RPMI7951 (cell line): ENCODE measurements around the gene ACBD6. TPM values are rescaled to one million over a fixed set of nuclear protein-coding genes. Genes with fewer than 3 reads are reported as not detected.

Experiments
- DNase-seq: peaks from one replicate; pipeline ENCODE4 v3.0.0-alpha.2; 2012; ENCODE audit warnings: low read depth
- total RNA-seq: library from RNA; depleted of rRNA; stranded (reverse); fragments of >200 nt; shearing (Covaris generic); gene quantifications from 2 replicates; pipeline ENCODE4 v1.2.3, GENCODE V29; 2014

Gene ACBD6
- total RNA-seq, 1 experiment from 2014 or later = 48.1 TPM

DNA sequence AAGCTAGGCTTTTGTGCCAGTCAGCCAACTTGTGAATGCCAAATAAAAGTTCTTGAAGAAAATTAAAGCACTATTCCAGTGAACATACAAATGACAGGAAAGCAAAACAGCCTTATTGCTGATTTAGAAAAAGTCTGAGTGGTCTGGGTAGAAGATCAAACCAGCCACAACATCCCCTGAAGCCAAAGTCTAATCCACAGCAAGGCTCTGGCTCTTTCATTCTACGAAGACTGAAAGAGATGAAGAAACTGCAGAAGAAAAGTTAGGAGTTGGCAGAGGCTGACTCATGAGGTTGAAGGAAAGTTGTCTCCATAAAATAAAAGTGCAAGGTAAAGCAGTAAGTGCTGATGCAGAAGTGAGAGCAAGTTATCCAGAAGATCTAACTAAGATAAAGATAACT, 206.4 kb downstream of the ACBD6 start:
- DNase-seq = no peak

DNA sequence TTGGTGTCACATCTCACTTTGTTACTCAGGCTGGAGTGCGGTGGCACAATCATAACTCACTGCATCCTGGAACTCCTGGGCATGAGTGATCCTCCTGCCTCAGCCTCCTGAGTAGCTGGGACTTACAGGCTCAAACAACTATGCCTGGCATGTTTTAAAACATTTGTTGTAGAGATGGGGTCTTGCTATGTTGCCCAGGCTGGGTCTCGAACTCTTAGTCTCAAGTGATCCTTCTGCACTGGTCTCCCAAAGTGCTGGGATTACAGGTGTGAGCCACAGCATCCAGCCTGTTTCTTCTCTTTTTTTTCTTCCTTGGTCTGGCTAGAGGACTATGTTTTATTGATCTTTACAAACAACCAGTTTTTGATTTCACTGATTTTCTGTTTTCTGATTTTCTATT, 207.7 kb downstream of the ACBD6 start:
- no peak for DNase-seq

DNA sequence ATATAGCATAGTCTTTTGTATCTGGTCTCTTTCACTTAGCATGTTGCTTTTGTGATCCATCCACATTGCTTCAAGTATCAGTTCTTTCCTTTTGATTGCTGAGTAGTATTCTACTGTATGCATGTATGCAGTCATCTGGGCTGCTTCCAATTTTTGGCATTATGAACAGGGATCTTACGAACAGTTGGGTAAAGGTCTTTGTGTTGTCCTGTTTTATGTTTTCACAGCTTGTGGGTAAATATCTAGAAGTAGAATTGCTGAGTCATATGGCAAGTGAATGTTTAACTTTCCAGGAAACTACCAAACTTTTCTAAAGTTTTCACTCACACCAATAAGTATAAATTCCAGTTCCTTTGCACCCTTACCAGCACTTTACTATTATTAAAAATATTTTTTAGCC, 211.4 kb downstream of the ACBD6 start:
- DNase-seq = peak; percentile 6

DNA sequence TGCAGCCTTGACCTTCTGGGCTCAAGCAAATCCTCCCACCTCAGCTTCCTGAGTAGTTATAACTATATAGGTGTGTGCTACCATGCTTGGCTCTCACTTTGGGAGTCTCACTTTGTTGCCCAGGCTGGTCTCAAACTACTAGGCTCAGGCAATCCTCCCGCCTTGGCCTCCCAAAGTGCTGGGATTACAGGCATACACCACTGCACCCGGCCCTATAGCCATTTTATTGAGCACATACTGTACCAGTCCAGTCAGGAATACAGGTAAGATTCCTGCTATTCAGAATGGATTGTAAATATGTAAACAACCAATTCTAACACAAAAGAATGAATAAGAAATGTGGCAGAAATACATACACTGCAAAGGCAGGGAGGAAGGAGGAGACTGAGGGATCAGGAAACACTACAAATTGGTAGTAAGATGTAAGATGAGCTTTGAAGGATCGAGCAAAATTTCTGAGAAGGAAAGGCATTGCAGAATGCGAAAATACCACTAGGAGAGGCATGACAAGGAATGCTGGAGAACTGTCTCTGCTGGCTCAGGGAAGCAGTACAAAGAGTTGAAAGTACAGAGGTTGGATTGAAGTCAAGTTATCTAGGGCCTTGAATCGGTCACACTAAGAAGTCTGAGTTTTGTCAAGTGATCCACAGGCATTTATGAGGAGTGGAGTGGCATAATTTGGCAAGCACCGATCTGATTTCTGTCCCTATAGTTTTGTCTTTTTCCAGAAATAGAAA, 211.9 kb downstream of the ACBD6 start:
- DNase-seq = no peak

DNA sequence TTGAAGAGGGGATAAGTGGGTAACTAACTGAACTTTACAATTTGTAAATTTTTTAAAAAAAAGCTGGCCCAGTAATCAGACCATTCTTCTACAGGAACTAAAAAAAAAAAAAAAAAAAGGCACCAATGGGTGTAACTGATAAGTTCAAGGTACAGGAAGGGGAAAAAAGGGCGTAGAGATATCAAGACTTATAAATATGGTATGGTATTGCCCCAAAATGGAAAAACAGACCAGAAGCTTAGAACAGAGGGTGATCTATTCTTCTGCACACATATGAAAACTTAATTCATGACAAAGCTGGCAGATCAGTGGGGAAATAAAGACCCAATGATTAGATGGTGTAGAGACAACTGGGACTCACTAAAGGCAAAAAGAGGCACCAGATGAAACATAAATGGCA, 213.4 kb downstream of the ACBD6 start:
- DNase-seq = no peak

DNA sequence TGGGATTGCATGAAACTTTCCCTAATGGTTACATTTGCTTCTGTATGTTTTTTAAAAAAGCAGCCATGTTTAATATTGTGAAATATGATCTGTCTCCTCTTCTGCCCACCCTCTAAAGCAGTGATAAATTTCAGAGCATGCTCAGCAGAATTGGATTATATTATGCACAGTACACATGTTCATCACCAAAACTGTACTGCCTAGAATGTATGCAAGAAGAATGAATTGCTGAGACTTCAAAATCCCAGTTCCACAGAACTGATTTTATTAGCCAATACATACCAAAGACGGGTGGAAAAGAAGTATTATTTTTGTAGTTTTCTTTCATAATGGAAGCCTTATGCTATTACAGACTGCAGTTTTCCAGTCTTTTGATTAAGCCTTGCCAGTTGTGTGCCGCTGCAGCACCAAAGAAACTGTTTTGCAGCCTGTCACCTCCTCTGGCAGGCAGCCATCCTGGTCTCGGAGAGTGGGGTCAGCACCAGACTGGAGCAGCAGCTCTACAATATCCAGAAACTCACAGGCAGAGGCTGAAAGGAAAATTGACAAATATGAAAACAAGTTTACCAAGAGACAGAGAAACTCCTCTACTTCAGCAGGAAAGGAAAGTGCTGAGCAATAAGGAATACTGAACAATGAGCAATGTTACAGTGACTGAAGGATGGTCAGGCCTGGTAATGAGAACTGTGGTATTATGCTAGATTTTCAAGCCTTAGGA, 214.2 kb downstream of the ACBD6 start:
- DNase-seq = no peak

DNA sequence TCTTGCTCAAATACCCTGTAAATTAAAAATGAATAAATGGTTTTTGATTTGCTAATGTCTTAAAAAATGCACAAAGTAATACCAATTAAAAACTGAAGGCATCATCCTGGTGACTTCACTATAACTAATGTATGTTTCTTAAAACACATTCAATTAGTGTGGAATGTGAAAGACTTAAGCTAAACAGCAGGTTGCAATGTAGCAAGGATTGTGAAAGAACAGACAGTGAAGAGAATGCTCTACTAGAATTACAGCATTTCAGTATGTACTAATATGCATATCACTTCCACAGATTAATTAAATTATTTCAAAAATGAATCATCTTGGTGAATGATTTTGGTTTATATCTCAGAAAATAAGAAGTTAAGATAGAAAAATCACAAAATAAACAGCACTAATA, 216.0 kb downstream of the ACBD6 start:
- DNase-seq = no peak

DNA sequence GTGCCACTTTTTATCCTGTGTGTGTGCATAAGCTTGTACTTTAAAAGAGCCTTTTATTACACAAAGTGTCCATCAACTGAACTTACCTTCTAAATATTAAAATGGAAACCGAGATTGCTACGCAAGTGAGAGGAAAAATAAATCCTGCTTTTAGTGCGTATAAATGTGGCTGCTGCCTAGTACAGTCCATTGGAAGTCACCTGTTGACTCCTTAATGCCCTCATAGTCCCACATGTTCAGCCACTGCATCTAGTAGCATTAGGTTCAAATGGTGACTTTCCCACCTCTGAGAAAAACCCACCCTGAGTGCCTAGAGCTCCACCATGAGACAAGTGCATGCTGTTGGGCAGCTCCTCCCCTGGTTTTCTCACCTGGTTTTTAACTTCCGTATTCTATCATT, 219.3 kb downstream of the ACBD6 start:
- DNase-seq = no peak

DNA sequence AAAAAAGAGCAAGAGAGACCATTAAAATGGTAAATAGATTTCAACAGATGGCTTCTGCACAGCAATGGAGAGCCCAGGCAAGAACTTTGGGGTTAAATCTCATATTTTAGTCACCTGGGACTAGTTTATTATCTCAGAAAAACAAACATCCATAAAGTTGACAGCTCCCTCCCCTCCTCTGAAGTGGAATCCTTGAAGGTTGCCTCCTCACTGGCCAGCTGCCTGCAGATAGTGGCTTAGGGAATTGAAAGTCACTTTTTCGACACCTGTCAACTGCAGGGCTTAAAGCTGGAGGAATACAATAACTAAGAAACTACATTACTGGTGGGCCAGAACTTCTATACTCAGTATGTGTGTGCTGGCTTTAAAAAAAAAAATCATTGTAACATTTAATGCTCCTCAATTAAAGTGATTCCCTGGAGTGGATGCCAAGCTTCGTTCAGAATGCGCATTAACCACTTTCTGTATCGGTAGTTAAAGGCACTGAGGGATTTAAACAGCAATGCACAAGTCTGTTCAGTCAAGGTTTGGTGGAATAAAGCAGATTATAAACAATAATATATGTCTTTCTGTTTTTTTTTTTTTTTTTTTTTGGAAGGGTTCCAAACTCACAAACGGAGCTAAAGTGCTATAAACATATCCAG, 219.9 kb downstream of the ACBD6 start:
- no peak for DNase-seq

DNA sequence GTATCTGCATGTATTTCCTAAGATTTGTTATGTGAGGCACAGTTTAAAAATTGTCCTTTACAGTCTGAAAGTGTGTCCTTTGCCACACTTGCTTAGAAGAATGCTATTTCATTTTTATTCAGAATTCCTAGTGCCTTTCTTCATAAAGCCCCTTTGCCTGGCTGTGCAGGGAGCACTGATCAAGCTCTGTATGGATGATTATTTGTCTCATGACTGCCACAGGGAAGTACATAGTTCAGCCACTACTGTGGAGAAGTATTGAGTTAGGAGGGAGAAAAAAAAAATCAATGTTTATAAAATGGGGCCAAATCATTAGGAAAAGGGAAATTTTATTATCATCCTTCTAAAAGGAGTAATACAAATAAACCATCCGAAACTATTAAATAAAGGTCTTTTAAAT, 220.9 kb downstream of the ACBD6 start:
- DNase-seq = no peak

DNA sequence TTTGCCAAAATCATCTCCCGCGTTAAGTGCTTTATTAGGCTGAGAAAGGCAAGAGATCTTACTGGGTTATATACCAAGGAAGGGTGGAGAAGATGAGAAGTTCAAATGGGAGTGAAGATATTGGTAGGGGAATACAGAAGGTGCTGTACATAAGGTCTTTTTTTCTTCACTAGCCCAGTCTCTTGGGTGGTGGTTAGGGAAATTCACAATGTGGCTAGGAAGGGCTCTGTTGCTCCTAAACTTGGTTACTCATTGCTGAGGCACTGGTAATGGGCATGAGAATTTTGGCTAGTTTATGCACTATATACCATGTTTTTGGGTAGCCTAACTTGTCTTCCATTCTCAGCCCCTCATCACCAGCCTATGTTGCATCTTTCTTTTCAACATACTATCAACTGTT, 221.8 kb downstream of the ACBD6 start:
- no peak for DNase-seq

DNA sequence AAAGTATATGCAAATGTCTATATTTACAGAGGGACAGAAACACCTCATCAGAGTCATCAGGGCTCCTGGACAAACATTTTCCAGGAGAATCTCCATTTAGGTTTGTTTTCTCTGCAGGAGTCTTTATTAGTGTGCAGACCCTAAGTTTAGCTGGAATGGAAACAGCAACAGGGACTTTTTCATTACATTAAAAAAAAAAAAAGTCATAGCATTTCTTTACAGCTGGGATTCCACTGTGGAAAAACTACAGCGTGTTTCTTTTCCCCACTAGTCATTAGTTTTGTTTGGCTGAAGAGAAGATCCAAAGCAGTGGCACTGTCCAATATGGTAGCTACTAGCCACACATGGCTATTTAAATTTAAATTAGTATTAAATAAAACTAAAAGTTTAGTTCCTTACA, 222.7 kb downstream of the ACBD6 start:
- no peak for DNase-seq

DNA sequence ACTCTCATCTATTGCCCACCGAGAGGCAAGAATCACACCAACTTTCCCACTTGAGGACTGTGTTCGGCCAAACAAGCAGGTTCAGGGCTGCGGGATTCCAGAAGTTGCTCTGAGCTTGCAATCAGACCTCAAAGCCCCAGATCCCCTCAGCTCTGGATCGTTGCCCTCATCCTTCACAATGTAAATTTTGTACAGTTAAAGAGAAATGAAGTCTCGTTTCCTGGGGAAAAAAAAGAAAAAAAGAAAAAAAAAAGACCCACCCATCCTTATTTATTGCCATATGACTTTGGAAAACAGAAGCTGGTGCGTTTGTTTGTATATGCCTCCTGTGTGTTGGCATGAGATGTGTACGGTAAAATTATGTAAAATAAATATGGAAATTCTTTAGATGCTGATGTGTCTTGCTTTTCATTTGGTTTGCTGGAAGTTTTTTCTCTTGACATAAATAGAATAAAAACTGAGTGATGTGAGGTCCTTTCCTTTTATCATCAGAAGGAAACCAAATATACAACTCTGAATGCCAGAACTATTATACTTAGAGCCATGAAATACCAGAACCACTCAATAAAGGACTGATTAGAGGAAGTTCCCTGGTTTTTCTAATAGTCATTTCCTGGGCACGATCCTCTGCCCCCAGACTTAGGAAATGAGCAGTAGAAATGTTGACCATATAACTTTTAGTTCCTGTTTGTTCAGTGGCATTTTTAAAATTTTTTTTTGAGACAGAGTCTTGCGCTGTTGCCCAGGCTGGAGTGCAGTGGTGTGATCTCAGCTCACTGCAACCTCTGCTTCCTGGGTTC, 223.6 kb downstream of the ACBD6 start:
- DNase-seq = no peak

DNA sequence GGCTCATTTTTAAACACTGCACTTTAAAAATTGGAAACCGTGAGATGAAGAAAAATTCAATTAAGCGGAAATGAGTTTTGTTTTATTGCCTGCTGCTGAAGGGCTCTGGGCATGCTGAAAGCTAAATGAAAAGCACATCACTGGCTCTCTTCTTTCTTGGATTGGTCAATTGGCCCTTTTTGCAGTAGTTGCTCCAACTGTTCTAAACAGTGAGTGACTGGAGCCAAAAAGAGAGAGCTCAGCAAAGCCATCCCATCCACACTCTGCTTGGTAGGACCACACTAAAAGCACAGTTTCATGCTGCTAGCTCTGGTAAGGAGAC, 224.2 kb downstream of the ACBD6 start:
- DNase-seq = no peak

DNA sequence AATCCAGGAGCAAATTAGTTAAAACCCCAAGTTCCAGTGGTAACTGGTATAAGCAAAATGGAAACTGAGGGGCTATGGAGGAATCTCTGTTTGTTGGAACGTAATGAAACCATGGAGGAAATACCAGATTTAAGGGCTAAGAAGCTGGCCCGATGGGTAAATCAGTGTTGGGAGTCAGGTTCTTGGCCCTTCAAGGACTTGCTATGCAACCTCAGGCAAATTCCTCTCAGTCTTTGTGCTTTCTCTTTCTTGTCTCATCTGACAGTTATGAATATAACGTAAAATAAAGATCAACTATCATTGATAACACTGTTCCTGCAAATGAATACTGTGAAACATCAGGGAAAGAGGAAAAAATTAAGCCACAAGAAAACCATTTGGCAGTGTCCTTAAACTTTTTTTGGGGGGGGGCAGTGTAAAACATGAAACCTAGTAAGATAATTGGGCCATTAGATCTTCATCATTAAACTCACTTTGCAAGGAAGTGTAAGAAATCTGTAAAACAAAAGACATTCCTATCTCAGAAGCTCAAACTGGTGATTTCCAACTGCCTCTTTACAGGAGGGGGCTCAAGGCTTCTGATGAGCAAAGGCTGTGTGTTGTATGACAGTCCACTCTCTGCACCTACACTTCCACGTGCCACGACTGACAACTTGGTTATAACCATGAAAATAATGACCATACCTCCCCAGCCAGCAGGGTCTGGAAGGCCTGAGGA, 224.7 kb downstream of the ACBD6 start:
- no peak for DNase-seq

DNA sequence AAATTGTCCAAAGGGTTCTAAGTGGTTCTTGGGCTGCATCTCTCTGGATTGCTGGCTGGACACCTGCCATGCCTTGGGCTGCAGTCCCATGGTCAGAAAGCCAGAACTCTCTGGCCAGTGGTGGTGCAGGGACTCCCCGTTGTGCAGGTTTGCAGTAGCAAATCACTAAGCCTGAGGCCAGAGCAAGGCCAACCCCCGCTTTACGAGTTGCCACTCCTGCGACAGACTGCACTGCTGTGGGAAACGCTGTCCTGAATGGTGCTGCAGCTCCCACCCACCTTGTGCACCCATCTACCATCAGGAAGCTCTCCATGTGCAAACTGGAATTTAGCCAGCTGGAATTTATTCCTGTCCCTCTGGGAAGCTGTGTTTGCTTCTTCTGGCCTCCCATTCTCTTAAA, 226.7 kb downstream of the ACBD6 start:
- no peak for DNase-seq

DNA sequence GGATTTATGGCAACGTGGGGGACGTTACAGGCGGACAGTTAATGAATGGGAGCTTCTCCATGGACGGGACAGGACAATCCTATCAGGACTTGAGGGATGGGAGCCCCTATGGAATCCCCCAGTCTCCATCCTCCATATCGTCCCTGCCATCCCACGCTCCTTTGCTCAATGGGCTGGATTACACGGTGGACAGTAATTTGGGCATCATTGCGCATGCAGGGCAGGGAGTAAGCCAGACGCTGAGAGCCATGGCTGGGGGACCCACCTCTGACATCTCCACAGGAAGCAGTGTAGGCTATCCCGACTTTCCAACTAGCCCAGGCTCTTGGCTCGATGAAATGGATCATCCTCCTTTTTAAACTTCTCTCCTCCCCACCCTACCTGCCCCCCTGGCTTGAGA, 228.2 kb downstream of the ACBD6 start:
- DNase-seq = no peak

DNA sequence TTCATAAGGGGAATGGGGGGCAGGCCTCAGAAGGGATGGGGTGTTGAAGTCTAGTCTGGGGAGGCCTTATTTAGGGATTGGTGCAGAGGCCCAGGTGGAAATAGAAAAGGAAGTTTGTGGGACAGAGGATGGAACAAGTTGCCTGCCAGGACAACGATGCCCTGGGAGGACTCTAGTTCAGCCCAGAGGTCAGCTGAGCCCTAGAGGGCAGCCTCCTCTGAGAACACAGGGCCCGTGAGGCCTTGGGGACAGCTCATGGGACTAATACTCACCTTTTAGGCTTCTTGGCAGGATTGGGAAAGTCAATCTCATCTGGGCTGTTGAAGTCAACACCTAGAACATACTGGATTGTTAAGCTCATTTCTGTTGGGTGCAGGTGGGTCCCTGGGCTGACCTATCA, 229.3 kb downstream of the ACBD6 start:
- DNase-seq = no peak

DNA sequence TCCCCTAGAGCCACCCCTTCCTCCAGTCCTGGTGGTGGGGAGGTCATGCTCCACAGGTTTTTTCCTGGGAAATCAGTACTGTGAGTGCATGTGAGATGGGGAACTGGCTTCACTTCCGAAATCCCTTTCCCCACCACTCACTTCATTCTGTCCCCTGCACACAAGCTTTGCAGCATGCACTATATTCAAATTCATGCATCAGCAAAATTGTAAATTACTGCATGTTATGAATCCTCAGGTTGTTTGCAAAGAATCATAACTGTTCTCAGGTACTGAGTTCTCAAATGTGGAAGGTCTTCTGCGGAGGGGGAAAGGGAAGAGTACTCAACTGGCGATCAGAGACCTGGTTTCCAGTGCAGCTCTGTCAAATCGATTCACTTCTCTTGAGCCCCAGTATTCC, 230.0 kb downstream of the ACBD6 start:
- no peak for DNase-seq

DNA sequence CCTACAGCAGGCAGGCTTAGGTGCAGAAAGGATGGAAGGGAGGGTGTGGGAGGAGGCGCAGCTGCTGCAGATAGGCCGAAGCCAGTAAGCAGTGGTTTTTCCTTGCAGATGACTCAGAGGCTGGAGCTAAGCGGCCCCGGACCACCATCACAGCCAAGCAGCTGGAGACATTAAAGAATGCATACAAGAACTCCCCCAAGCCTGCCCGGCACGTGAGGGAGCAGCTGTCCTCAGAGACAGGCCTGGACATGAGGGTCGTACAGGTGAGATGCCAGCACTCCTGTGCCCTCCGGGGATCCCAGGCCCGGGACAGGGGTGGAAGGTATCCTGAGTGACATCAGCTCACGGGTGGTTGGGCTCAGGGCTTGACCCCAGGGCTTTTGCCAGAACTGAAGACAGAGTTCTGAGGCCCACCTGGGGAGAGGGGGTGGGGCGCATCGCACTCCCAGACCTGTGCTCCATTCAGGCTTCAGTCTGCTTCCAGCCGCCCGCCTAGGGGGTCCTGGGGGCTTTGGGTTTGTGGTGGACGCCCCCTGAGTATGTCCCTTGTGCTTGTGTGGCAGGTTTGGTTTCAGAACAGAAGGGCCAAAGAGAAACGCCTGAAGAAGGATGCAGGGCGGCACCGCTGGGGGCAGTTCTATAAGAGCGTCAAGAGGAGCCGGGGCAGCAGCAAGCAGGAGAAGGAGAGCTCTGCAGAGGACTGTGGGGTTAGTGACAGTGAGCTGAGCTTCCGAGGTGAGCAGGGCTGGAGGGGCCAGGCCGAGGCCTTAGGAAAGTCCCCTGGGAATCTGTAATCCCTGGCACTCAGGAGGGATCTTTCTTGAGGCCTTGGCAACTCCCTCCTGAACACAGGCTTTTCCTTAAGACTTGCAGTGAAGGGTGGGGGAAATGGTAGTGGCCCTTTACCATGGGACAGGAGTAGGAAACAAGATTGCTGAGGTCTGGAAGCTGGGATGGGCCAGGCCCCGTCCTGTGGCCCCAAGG, 230.8 kb downstream of the ACBD6 start:
- no peak for DNase-seq
